Ammon's horn (tissue), 1 donor: ENCODE measurements around the gene RNU2-1.
"Not testable (repeated sequence)": the region's sequence is repeated elsewhere in the genome, so short reads cannot be mapped to it uniquely, and the experiment has no call there.

Experiments
- DNase-seq: peaks from one replicate; pipeline ENCODE4 v3.0.0-alpha.2; 2016; ENCODE audit warnings: low spot score

Gene RNU2-1

GRCh38 chr17:43233877-43234276 lies at the start of gene RNU2-1:
RNU2-1 (minus strand) TSS chr17:43233977.
- not testable (repeated sequence) for DNase-seq

- not testable (repeated sequence) for DNase-seq
Observed at GRCh38 chr17:43272914-43273313, 39.1 kb upstream of the RNU2-1 start.

GRCh38 chr17:43272483-43272882 lies 38.7 kb upstream of the RNU2-1 start:
- not testable (repeated sequence) for DNase-seq

GRCh38 chr17:43270552-43271504 lies 37.1 kb upstream of the RNU2-1 start:
- DNase-seq: not testable (repeated sequence)

- not testable (repeated sequence) for DNase-seq
Observed at GRCh38 chr17:43246456-43246855, 12.7 kb upstream of the RNU2-1 start.

GRCh38 chr17:43240596-43241352 lies 7.0 kb upstream of the RNU2-1 start:
- not testable (repeated sequence) for DNase-seq

- DNase-seq: not testable (repeated sequence)
Observed at GRCh38 chr17:43239597-43239996, 5.8 kb upstream of the RNU2-1 start.

- not testable (repeated sequence) for DNase-seq
Observed at GRCh38 chr17:43233263-43233662, 514 bp downstream of the RNU2-1 start.

GRCh38 chr17:43232021-43232699 lies 1.6 kb downstream of the RNU2-1 start:
- not testable (repeated sequence) for DNase-seq

- DNase-seq: not testable (repeated sequence)
Observed at GRCh38 chr17:43231205-43232020, 2.4 kb downstream of the RNU2-1 start.

- not testable (repeated sequence) for DNase-seq
Observed at GRCh38 chr17:43228020-43228782, 5.6 kb downstream of the RNU2-1 start, which contains the start of gene CCDC200. CCDC200 (minus strand) TSS chr17:43228623; CDS start chr17:43228554, 69 bp downstream.

- DNase-seq: no peak
Observed at GRCh38 chr17:43226393-43226792, 7.4 kb downstream of the RNU2-1 start.

GRCh38 chr17:43224146-43224705 lies 9.6 kb downstream of the RNU2-1 start:
- no peak for DNase-seq

GRCh38 chr17:43220511-43221125 lies 13.2 kb downstream of the RNU2-1 start:
- DNase-seq: no peak

- DNase-seq: no peak
Observed at GRCh38 chr17:43219746-43220380, 13.9 kb downstream of the RNU2-1 start.

- no peak for DNase-seq
Observed at GRCh38 chr17:43219001-43219400, 14.8 kb downstream of the RNU2-1 start.

GRCh38 chr17:43217614-43218087 lies 16.1 kb downstream of the RNU2-1 start:
- no peak for DNase-seq

- DNase-seq: no peak
Observed at GRCh38 chr17:43216762-43217613, 16.8 kb downstream of the RNU2-1 start.
